Measurements from ENCODE around the gene IL34. TPM values are rescaled to one million over a fixed set of nuclear protein-coding genes. Genes with fewer than 3 reads are reported as not detected.

The IL34 gene
- polyA plus RNA-seq, 2 of the 4 experiments (the other 2 are of a cell fraction) = 0.25 to 0.40 TPM

GRCh38 chr16:70648606-70649005, 2.2 kb downstream of the IL34 start:
- H3K27ac ChIP-seq = no peak overlapping the region
- ATAC-seq (no peak), FAIRE-seq (no peak), DNase-seq (ENCODE audit: low read depth in 1 of 2, low spot score in 1 of 2) (no peak)
- ChIA-PET CTCF (no interaction called here), POLR2A (no interaction called here)
- WGBS (ENCODE audit: missing lambda C conversion rate) = 77% methylated on average over 6 of the region's 6 CpGs
- H3K9me3 ChIP-seq = no peaks in the 10 kb centered on the region
- H3K4me2 ChIP-seq = no peak overlapping the region
- H3K4me3 ChIP-seq = no peak overlapping the region
- no peak for TF ChIP-seq HES2 (IDR thresholded peaks at IDR 0.05)
- no peak for TF ChIP-seq SMC3 (IDR thresholded peaks at IDR 0.05)
- no peak for TF ChIP-seq PHF8 (IDR thresholded peaks at IDR 0.05; ENCODE audit: borderline replicate concordance, low read depth)
- no peak for TF ChIP-seq REST (IDR thresholded peaks at IDR 0.05)
- no peak for TF ChIP-seq EHF (CRISPR knock-in tag; IDR thresholded peaks at IDR 0.05)
- TF ChIP-seq RARB (CRISPR knock-in tag; IDR thresholded peaks at IDR 0.05) = no peak
- no peak for TF ChIP-seq CHD4 (IDR thresholded peaks at IDR 0.05; ENCODE audit: borderline replicate concordance)
- no peak for TF ChIP-seq RFX5 (IDR thresholded peaks at IDR 0.05)
- TF ChIP-seq CHD2 (IDR thresholded peaks at IDR 0.05; ENCODE audit: low read length, partially characterized antibody) = no peak
- no peak for TF ChIP-seq TFCP2L1 (CRISPR knock-in tag; IDR thresholded peaks at IDR 0.05)
- TF ChIP-seq EP300 (IDR thresholded peaks at IDR 0.05) = no peak
- no peak for TF ChIP-seq BCL3 (IDR thresholded peaks at IDR 0.05)
- no peaks in the 10 kb centered on the region; the same call in 2 of the 3 replicates for H3K4me1 ChIP-seq

GRCh38 chr16:70649300-70649699, 2.9 kb downstream of the IL34 start:
- H3K27ac ChIP-seq = no peak overlapping the region
- no peak overlapping the region for H3K4me3 ChIP-seq
- FAIRE-seq (no peak), ATAC-seq (no peak), DNase-seq (ENCODE audit: low read depth in 1 of 2, low spot score in 1 of 2) (no peak)
- TF ChIP-seq ZFP36 (IDR thresholded peaks at IDR 0.05; ENCODE audit: borderline replicate concordance, partially characterized antibody) = no peak
- ChIA-PET POLR2A (no interaction called here), CTCF (interaction anchor here (1.5 kb wide), 1 partner anchor 93 kb away, joined by 3 read pairs; no protein-coding TSS in a partner anchor)
- no peak overlapping the region for H3K4me2 ChIP-seq
- 56% methylated on average over 7 of the region's 7 CpGs for WGBS (ENCODE audit: missing lambda C conversion rate)
- H3K4me1 ChIP-seq = no peaks in the 10 kb centered on the region; the same call in 2 of the 3 replicates
- H3K9me3 ChIP-seq = no peaks in the 10 kb centered on the region

- WGBS (ENCODE audit: missing lambda C conversion rate) = 73% methylated on average over 4 of the region's 4 CpGs
- Histone ChIP-seq H3K9me3 (no peaks in the 10 kb centered on the region), H3K4me2 (no peak overlapping the region), H3K4me1 (no peaks in the 10 kb centered on the region; the same call in 2 of the 3 replicates), H3K4me3 (no peak overlapping the region), H3K27ac (no peak overlapping the region)
- FAIRE-seq (no peak), ATAC-seq (no peak), DNase-seq (ENCODE audit: low read depth in 1 of 2, low spot score in 1 of 2) (no peak)
- ChIA-PET POLR2A (no interaction called here), CTCF (interaction anchor here (0.9 to 6.2 kb wide), 4 partner anchors 94 to 282 kb away, joined by 3 to 42 read pairs (median 3); no protein-coding TSS in a partner anchor)
- TF ChIP-seq JUN (IDR thresholded peaks at IDR 0.05) (no peak), ZFP36 (IDR thresholded peaks at IDR 0.05; ENCODE audit: borderline replicate concordance, partially characterized antibody) (no peak), RARB (CRISPR knock-in tag; IDR thresholded peaks at IDR 0.05) (no peak), PHF8 (IDR thresholded peaks at IDR 0.05; ENCODE audit: borderline replicate concordance, low read depth) (no peak), HMGXB4 (CRISPR knock-in tag; IDR thresholded peaks at IDR 0.05; ENCODE audit: borderline replicate concordance) (no peak), PBX3 (IDR thresholded peaks at IDR 0.05) (no peak), POLR2A (IDR thresholded peaks at IDR 0.05; ENCODE audit: low read length) (no peak), CEBPB (IDR thresholded peaks at IDR 0.05) (no peak), MAX (IDR thresholded peaks at IDR 0.05) (no peak), NPAS2 (CRISPR knock-in tag; IDR thresholded peaks at IDR 0.05; ENCODE audit: borderline replicate concordance) (no peak), ZNF302 (CRISPR knock-in tag; IDR thresholded peaks at IDR 0.05) (no peak), USF2 (IDR thresholded peaks at IDR 0.05) (no peak), RFX5 (IDR thresholded peaks at IDR 0.05) (no peak), CHD2 (IDR thresholded peaks at IDR 0.05; ENCODE audit: low read length, partially characterized antibody) (no peak), MYC (IDR thresholded peaks at IDR 0.05; ENCODE audit: borderline replicate concordance, low read length) (no peak), HES2 (IDR thresholded peaks at IDR 0.05) (no peak), EP300 (IDR thresholded peaks at IDR 0.05) (no peak), CBX8 (IDR thresholded peaks at IDR 0.05) (no peak)
Measured at GRCh38 chr16:70650216-70650615, 3.9 kb downstream of the IL34 start.
